Uterus (tissue), 2 donors: ENCODE results near the gene G6PC3.

ENCODE experiments used
- CTCF ChIP-seq, 4 experiments: fragments of 200-600 bp in 2 of 4; fragments of 450-650 bp in 2 of 4; sonication (generic) in 2 of 4; IDR thresholded peaks; one replicate each; pipeline ENCODE4 v1.5.1; 2016 to 2019; ENCODE audit warnings: antibody characterized with exemption in 4 of 4, mild to moderate bottlenecking in 2 of 4, moderate library complexity in 1 of 4
- POLR2A ChIP-seq, 2 donors: fragments of 450-650 bp; IDR thresholded peaks; one replicate each; pipeline ENCODE4 v1.6.1; 2016; ENCODE audit warnings: antibody characterized with exemption in 2 of 2, mild to moderate bottlenecking in 1 of 2, moderate library complexity in 1 of 2

GRCh38 chr17:44074231-44074910 lies 3.8 kb downstream of the G6PC3 start:
- no peak for TF ChIP-seq POLR2A (IDR thresholded peaks at IDR 0.05)
- no peak for TF ChIP-seq CTCF (IDR thresholded peaks at IDR 0.05)
